Measurements from ENCODE around the gene DYSF. TPM values are rescaled to one million over a fixed set of nuclear protein-coding genes. Genes with fewer than 3 reads are reported as not detected.
"Not testable (repeated sequence)": the region's sequence is repeated elsewhere in the genome, so short reads cannot be mapped to it uniquely, and the experiment has no call there.

The DYSF gene
- total RNA-seq, 1 donor from 2014 or later = 112 TPM

GRCh38 chr2:71643674-71644357 is 190.5 kb downstream of the DYSF start:
- Mint-ChIP-seq H3K9me3 (ENCODE audit: low read depth) (peaks cover 10% of the 10 kb centered on the region), H3K36me3 (ENCODE audit: low read depth) (peaks cover 12% of the 10 kb centered on the region), H3K27ac (ENCODE audit: unreplicated experiment) (no peak overlapping the region), H3K4me1 (ENCODE audit: low read depth) (peaks cover 28% of the 10 kb centered on the region), H3K27me3 (ENCODE audit: low read depth) (no peaks in the 10 kb centered on the region), H3K4me3 (ENCODE audit: unreplicated experiment) (no peak overlapping the region)
- no peak for DNase-seq (ENCODE audit: low spot score)
- TF ChIP-seq CTCF (IDR thresholded peaks at IDR 0.05) = no peak

- Mint-ChIP-seq H3K36me3 (ENCODE audit: low read depth) (peaks cover 10% of the 10 kb centered on the region), H3K9me3 (ENCODE audit: low read depth) (peaks cover 10% of the 10 kb centered on the region), H3K27ac (ENCODE audit: unreplicated experiment) (peak overlapping the region; percentile 75), H3K4me3 (ENCODE audit: unreplicated experiment) (no peak overlapping the region), H3K27me3 (ENCODE audit: low read depth) (no peaks in the 10 kb centered on the region), H3K4me1 (ENCODE audit: low read depth) (peaks cover 28% of the 10 kb centered on the region)
- DNase-seq (ENCODE audit: low spot score) = no peak
- no peak for TF ChIP-seq CTCF (IDR thresholded peaks at IDR 0.05)
Measured at GRCh38 chr2:71646028-71646427, 192.7 kb downstream of the DYSF start.

GRCh38 chr2:71647356-71647755 is 194.0 kb downstream of the DYSF start:
- Mint-ChIP-seq H3K4me3 (ENCODE audit: unreplicated experiment) (no peak overlapping the region), H3K9me3 (ENCODE audit: low read depth) (peaks cover 10% of the 10 kb centered on the region), H3K27ac (ENCODE audit: unreplicated experiment) (no peak overlapping the region), H3K36me3 (ENCODE audit: low read depth) (peaks cover 10% of the 10 kb centered on the region), H3K4me1 (ENCODE audit: low read depth) (peaks cover 28% of the 10 kb centered on the region), H3K27me3 (ENCODE audit: low read depth) (no peaks in the 10 kb centered on the region)
- DNase-seq (ENCODE audit: low spot score) = no peak
- no peak for TF ChIP-seq CTCF (IDR thresholded peaks at IDR 0.05)

- H3K9me3 Mint-ChIP-seq (ENCODE audit: low read depth) = peaks cover 6% of the 10 kb centered on the region
- no peaks in the 10 kb centered on the region for H3K27me3 Mint-ChIP-seq (ENCODE audit: low read depth)
- H3K4me1 Mint-ChIP-seq (ENCODE audit: low read depth) = no peaks in the 10 kb centered on the region
- no peak for DNase-seq (ENCODE audit: low spot score)
- TF ChIP-seq CTCF (IDR thresholded peaks at IDR 0.05) = no peak
- H3K27ac Mint-ChIP-seq (ENCODE audit: unreplicated experiment) = no peak overlapping the region
- H3K36me3 Mint-ChIP-seq (ENCODE audit: low read depth) = peaks cover 22% of the 10 kb centered on the region
- H3K4me3 Mint-ChIP-seq (ENCODE audit: unreplicated experiment) = no peak overlapping the region
Measured at GRCh38 chr2:71655498-71655897, 202.1 kb downstream of the DYSF start.

- H3K4me1 Mint-ChIP-seq (ENCODE audit: low read depth); H3K27ac Mint-ChIP-seq (ENCODE audit: unreplicated experiment); H3K9me3 Mint-ChIP-seq (ENCODE audit: low read depth); DNase-seq (ENCODE audit: low spot score); H3K27me3 Mint-ChIP-seq (ENCODE audit: low read depth); H3K4me3 Mint-ChIP-seq (ENCODE audit: unreplicated experiment): not testable (repeated sequence)
- H3K36me3 Mint-ChIP-seq (ENCODE audit: low read depth) = peaks cover 20% of the 10 kb centered on the region
Measured at GRCh38 chr2:71658256-71658655, 204.9 kb downstream of the DYSF start.

- no peak overlapping the region for H3K27ac Mint-ChIP-seq (ENCODE audit: unreplicated experiment)
- H3K27me3 Mint-ChIP-seq (ENCODE audit: low read depth) = no peaks in the 10 kb centered on the region
- H3K4me3 Mint-ChIP-seq (ENCODE audit: unreplicated experiment) = no peak overlapping the region
- peaks cover 6% of the 10 kb centered on the region for H3K9me3 Mint-ChIP-seq (ENCODE audit: low read depth)
- H3K36me3 Mint-ChIP-seq (ENCODE audit: low read depth) = peaks cover 20% of the 10 kb centered on the region
- DNase-seq (ENCODE audit: low spot score) = no peak
- no peak for TF ChIP-seq CTCF (IDR thresholded peaks at IDR 0.05)
- H3K4me1 Mint-ChIP-seq (ENCODE audit: low read depth) = no peaks in the 10 kb centered on the region
Measured at GRCh38 chr2:71658771-71659170, 205.4 kb downstream of the DYSF start.
